PC-9 (cell line): ENCODE results near the gene IGFBP2.

Source experiments
- CTCF ChIP-seq: fragments of 200-600 bp; sonication (generic); conservative IDR thresholded peaks from 2 replicates; pipeline ENCODE4 v1.6.1; 2017; ENCODE audit warnings: mixed run types, antibody characterized with exemption, mild to moderate bottlenecking, moderate library complexity
- EZH2 ChIP-seq: fragments of 200-600 bp; sonication (generic); IDR thresholded peaks from 2 replicates; pipeline ENCODE4 v1.8.0; 2017; ENCODE audit warnings: antibody characterized with exemption, low read depth

- TF ChIP-seq CTCF (no peak), EZH2 (no peak)
Measured at GRCh38 chr2:216673609-216674008, 40.4 kb downstream of the IGFBP2 start.
